H1 (cell line): ENCODE measurements around the gene NUDT3. TPM values are rescaled to one million over a fixed set of nuclear protein-coding genes. Genes with fewer than 3 reads are reported as not detected.

ENCODE experiments used
- CTCF ChIA-PET: fragments of 300-600 bp; sonication (Branson Sonifier 250); formaldehyde crosslinking; loops from one replicate; lab custom pipeline; 2021; ENCODE audit not compliant: partially characterized antibody; lab: Charles Lee
- POLR2A ChIA-PET: fragments of 300-600 bp; sonication (Branson Sonifier 250); formaldehyde crosslinking; loops from one replicate; lab custom pipeline; 2021; ENCODE audit warnings: inconsistent platforms; ENCODE audit not compliant: partially characterized antibody; lab: Charles Lee
- DNase-seq, 2 experiments: peaks; one replicate each; pipeline versions ENCODE4 v3.0.0 to v3.0.0-alpha.2; 2010 to 2022; ENCODE audit warnings: low spot score in 2 of 2, low read depth in 1 of 2, mixed read lengths in 1 of 2
- FAIRE-seq: peaks from 2 replicates; lab custom pipeline; 2011; peaks lifted over from hg19 to GRCh38; lab: Jason Lieb, UNC
- H2AFZ ChIP-seq: 2 replicates; pipeline ENCODE4 v1.8.1; 2012; ENCODE audit warnings: low read length, inconsistent platforms
- H2AK5ac ChIP-seq: 2 replicates; pipeline ENCODE4 v1.6.1; 2013; ENCODE audit warnings: low read depth, low read length
- H2BK120ac ChIP-seq: replicated peaks from 2 replicates; pipeline ENCODE3; 2013; ENCODE audit warnings: low read depth, low read length, inconsistent platforms
- H2BK12ac ChIP-seq: 2 replicates; pipeline ENCODE4 v1.6.1; 2013; ENCODE audit warnings: low read depth, low read length
- H2BK15ac ChIP-seq: 2 replicates; pipeline ENCODE4 v1.6.1; 2013; ENCODE audit warnings: low read length
- H2BK20ac ChIP-seq: 2 replicates; pipeline ENCODE4 v1.6.1; 2013; ENCODE audit warnings: low read length
- H2BK5ac ChIP-seq: 2 replicates; pipeline ENCODE4 v1.6.1; 2013; ENCODE audit warnings: low read depth, low read length
- H3K14ac ChIP-seq: 2 replicates; pipeline ENCODE4 v1.6.1; 2013; ENCODE audit warnings: inconsistent platforms; ENCODE audit not compliant: insufficient read length
- H3K18ac ChIP-seq: 2 replicates; pipeline ENCODE4 v1.6.1; 2013; ENCODE audit warnings: low read length; ENCODE audit errors: extremely low read depth
- H3K23ac ChIP-seq: 2 replicates; pipeline ENCODE4 v1.6.1; 2013; ENCODE audit warnings: inconsistent platforms; ENCODE audit not compliant: insufficient read length
- H3K23me2 ChIP-seq: 2 replicates; pipeline ENCODE4 v1.6.1; 2013; ENCODE audit warnings: low read depth, low read length
- H3K27ac ChIP-seq: 2 replicates; pipeline ENCODE4 v1.6.1; 2011; ENCODE audit warnings: low read depth, low read length, inconsistent platforms
- H3K27me3 ChIP-seq, 4 experiments: replicated peaks in 1 of 4; 1 replicate in 1 of 4; 2 replicates in 3 of 4; pipeline versions ENCODE4 v1.6.1 to v1.8.1; 2011 to 2013; ENCODE audit warnings: low read length in 3 of 4, mild to moderate bottlenecking in 3 of 4, inconsistent platforms in 2 of 4, mixed read lengths in 2 of 4, moderate library complexity in 1 of 4; ENCODE audit not compliant: control insufficient read depth in 3 of 4, insufficient read depth in 3 of 4; ENCODE audit errors: extremely low read depth in 1 of 4
- H3K36me3 ChIP-seq, 4 experiments: 2 replicates each; pipeline versions ENCODE4 v1.6.1 to v1.8.1; 2011 to 2013; ENCODE audit warnings: mild to moderate bottlenecking in 4 of 4, low read length in 3 of 4, moderate library complexity in 2 of 4, control low read depth in 1 of 4, inconsistent platforms in 1 of 4; ENCODE audit not compliant: insufficient read depth in 4 of 4, control insufficient read depth in 2 of 4
- H3K4ac ChIP-seq: replicated peaks from 2 replicates; pipeline ENCODE3; 2013; ENCODE audit warnings: low read length, low read depth, mixed read lengths, inconsistent platforms; ENCODE audit not compliant: insufficient read length
- H3K4me1 ChIP-seq, 4 experiments: replicated peaks in 1 of 4; 1 replicate in 1 of 4; 2 replicates in 3 of 4; pipeline versions ENCODE4 v1.6.1 to v1.8.1; 2011 to 2013; ENCODE audit warnings: low read length in 3 of 4, inconsistent platforms in 2 of 4, mixed read lengths in 1 of 4; ENCODE audit not compliant: insufficient read depth in 4 of 4, control insufficient read depth in 3 of 4
- H3K4me2 ChIP-seq, 2 experiments: 2 replicates each; pipeline versions ENCODE4 v1.6.1 to v1.8.1; 2011 to 2013; ENCODE audit warnings: low read depth in 2 of 2, low read length in 2 of 2, control low read depth in 1 of 2, inconsistent platforms in 1 of 2, mild to moderate bottlenecking in 1 of 2; ENCODE audit not compliant: insufficient read depth in 1 of 2
- H3K4me3 ChIP-seq, 4 experiments: fragments of 200-600, 300-600 bp in 1 of 4; sonication (generic), shearing (Covaris generic), sonication (Bioruptor Twin) in 1 of 4; 2 replicates each; pipeline versions ENCODE4 v1.5.1 to v1.8.1; 2011 to 2016; ENCODE audit warnings: low read length in 4 of 4, low read depth in 3 of 4, control low read depth in 2 of 4, inconsistent platforms in 2 of 4, mild to moderate bottlenecking in 2 of 4, mixed read lengths in 1 of 4, moderate library complexity in 1 of 4; ENCODE audit not compliant: insufficient read depth in 2 of 4; ENCODE audit errors: extremely low read depth in 1 of 4
- H3K56ac ChIP-seq: replicated peaks from 2 replicates; pipeline ENCODE3; 2013; ENCODE audit warnings: low read depth, mild to moderate bottlenecking, mixed read lengths, low read length, inconsistent platforms; ENCODE audit not compliant: insufficient read length
- H3K79me1 ChIP-seq: 2 replicates; pipeline ENCODE4 v1.6.1; 2013; ENCODE audit warnings: low read depth, low read length, control low read depth
- H3K79me2 ChIP-seq, 2 experiments: 2 replicates each; pipeline versions ENCODE4 v1.6.1 to v1.8.1; 2012 to 2013; ENCODE audit warnings: low read length in 2 of 2, mild to moderate bottlenecking in 2 of 2, inconsistent platforms in 1 of 2; ENCODE audit not compliant: insufficient read depth in 2 of 2, control insufficient read depth in 1 of 2
- H3K9ac ChIP-seq, 4 experiments: replicated peaks in 1 of 4; 1 replicate in 1 of 4; 2 replicates in 3 of 4; pipeline versions ENCODE4 v1.6.1 to v1.8.1; 2011 to 2013; ENCODE audit warnings: low read depth in 3 of 4, low read length in 3 of 4, control low read depth in 2 of 4, mild to moderate bottlenecking in 2 of 4, moderate library complexity in 2 of 4, inconsistent platforms in 1 of 4; ENCODE audit errors: extremely low read depth in 1 of 4
- H3K9me3 ChIP-seq, 2 experiments: 2 replicates each; pipeline versions ENCODE4 v1.6.1 to v1.8.1; 2012 to 2013; ENCODE audit warnings: mild to moderate bottlenecking in 2 of 2, moderate library complexity in 2 of 2, control low read depth in 1 of 2, inconsistent platforms in 1 of 2, low read depth in 1 of 2, low read length in 1 of 2, mixed read lengths in 1 of 2; ENCODE audit not compliant: insufficient read depth in 2 of 2
- H4K20me1 ChIP-seq, 2 experiments: replicated peaks in 1 of 2; 2 replicates each; pipeline versions ENCODE3 to v1.8.1; 2011 to 2013; ENCODE audit warnings: inconsistent platforms in 2 of 2, low read length in 2 of 2, mild to moderate bottlenecking in 1 of 2; ENCODE audit not compliant: insufficient read depth in 2 of 2, control insufficient read depth in 1 of 2
- H4K5ac ChIP-seq: 2 replicates; pipeline ENCODE4 v1.6.1; 2013; ENCODE audit warnings: low read length, low read depth, mixed read lengths, inconsistent platforms; ENCODE audit not compliant: insufficient read length
- H4K8ac ChIP-seq: 2 replicates; pipeline ENCODE4 v1.8.0; 2013; ENCODE audit warnings: mild to moderate bottlenecking, moderate library complexity, low read length, inconsistent platforms; ENCODE audit not compliant: insufficient read depth; ENCODE audit errors: extremely low read depth
- H4K91ac ChIP-seq: replicated peaks from 2 replicates; pipeline ENCODE3; 2013; ENCODE audit warnings: low read length, mixed read lengths, inconsistent platforms; ENCODE audit not compliant: insufficient read length
- ASH2L ChIP-seq: fragments of 200-600, 300-600 bp; sonication (generic); IDR thresholded peaks from one replicate; pipeline ENCODE4 v1.7.1; 2017; ENCODE audit warnings: low read length
- ATF2 ChIP-seq: IDR thresholded peaks from 2 replicates; pipeline ENCODE4 v1.6.1; 2012; ENCODE audit warnings: low read length, inconsistent platforms
- CHD2 ChIP-seq: IDR thresholded peaks from 2 replicates; pipeline ENCODE4 v1.6.1; 2012; ENCODE audit warnings: low read length, improper control_type of control experiment
- EGR1 ChIP-seq: IDR thresholded peaks from 2 replicates; pipeline ENCODE4 v1.6.1; 2011; ENCODE audit warnings: low read depth, low read length, borderline replicate concordance
- FOSL1 ChIP-seq: IDR thresholded peaks from 2 replicates; pipeline ENCODE4 v1.6.1; 2011; ENCODE audit warnings: mild to moderate bottlenecking, low read depth, low read length, moderate library complexity; ENCODE audit not compliant: insufficient read depth
- KDM4A ChIP-seq: IDR thresholded peaks from one replicate; pipeline ENCODE4 v1.7.1; 2012; ENCODE audit warnings: low read depth, mild to moderate bottlenecking, moderate library complexity, low read length, inconsistent platforms; ENCODE audit not compliant: severe bottlenecking
- NANOG ChIP-seq: IDR thresholded peaks from 2 replicates; pipeline ENCODE4 v1.6.1; 2011; ENCODE audit warnings: low read length, low read depth, mild to moderate bottlenecking, inconsistent platforms; ENCODE audit not compliant: insufficient read depth, poor library complexity, severe bottlenecking
- NRF1 ChIP-seq: IDR thresholded peaks from 2 replicates; pipeline ENCODE4 v1.6.1; 2011; ENCODE audit warnings: mild to moderate bottlenecking, low read depth, low read length, improper control_type of control experiment
- POLR2A ChIP-seq, 2 experiments: IDR thresholded peaks; 1 replicate in 1 of 2; 2 replicates in 1 of 2; pipeline ENCODE4 v1.6.1; 2011; ENCODE audit warnings: low read depth in 2 of 2, low read length in 2 of 2, mild to moderate bottlenecking in 2 of 2; ENCODE audit errors: control extremely low read depth in 1 of 2
- RAD21 ChIP-seq, 2 experiments: IDR thresholded peaks in 1 of 2; conservative IDR thresholded peaks in 1 of 2; 2 replicates each; pipeline ENCODE4 v1.6.1; 2011; ENCODE audit warnings: low read depth in 2 of 2, low read length in 2 of 2, improper control_type of control experiment in 1 of 2, inconsistent platforms in 1 of 2, mild to moderate bottlenecking in 1 of 2, moderate library complexity in 1 of 2
- SUZ12 ChIP-seq: fragments of 200-600 bp; sonication (generic); IDR thresholded peaks from 2 replicates; pipeline ENCODE4 v1.6.1; 2012; ENCODE audit warnings: mild to moderate bottlenecking, inconsistent platforms, low read length, moderate library complexity, mixed read lengths
- TCF12 ChIP-seq: IDR thresholded peaks from 2 replicates; pipeline ENCODE4 v1.6.1; 2011; ENCODE audit warnings: low read depth, mild to moderate bottlenecking, low read length
- YY1 ChIP-seq: IDR thresholded peaks from 2 replicates; pipeline ENCODE4 v1.6.1; 2011; ENCODE audit warnings: low read depth, mild to moderate bottlenecking, low read length
- WGBS, 2 experiments: shearing (Covaris generic) in 1 of 2; methylation state at CpG; one replicate each; pipeline versions ENCODE4 v1.1.6 to v1.1.7; 2013 to 2015; ENCODE audit warnings: low lambda C conversion rate in 2 of 2, mixed read lengths in 2 of 2, inconsistent platforms in 1 of 2, low coverage in 1 of 2, missing lambda C conversion rate in 1 of 2; ENCODE audit not compliant: insufficient replicate concordance in 2 of 2, insufficient coverage in 1 of 2, insufficient read length in 1 of 2; ENCODE audit errors: extremely low coverage in 1 of 2, missing lambda C conversion rate in 1 of 2; 5-methylcytosine and 5-hydroxymethylcytosine counted together
- polyA plus RNA-seq, 7 experiments: library from polyadenylated mRNA; depleted of rRNA in 3 of 7; stranded (reverse) in 5 of 7; unstranded in 2 of 7; fragments of >200 nt in 5 of 7; fragments of 200-250 nt in 2 of 7; gene quantifications; 1 replicate in 5 of 7; 2 replicates in 1 of 7; 4 replicates in 1 of 7; pipeline versions ENCODE4 v1.2.1 to v1.2.3, GENCODE V29; 2011 to 2013; ENCODE audit warnings: missing spikeins in 2 of 7, mixed read lengths in 2 of 7
- total RNA-seq: library from RNA; stranded (reverse); fragmentation: NEBNext Ultra II Directional; extraction: Animal tissue kit (Norgen Biotek cat#: 25700); gene quantifications from 2 replicates; pipeline ENCODE4 v1.2.1, GENCODE V29; 2021

Gene NUDT3
- total and polyA plus RNA-seq, 2 of the 8 experiments (the other 6 are each of a cell fraction or from before 2014, with no cell fraction given) = 14.1 to 36.9 TPM

DNA sequence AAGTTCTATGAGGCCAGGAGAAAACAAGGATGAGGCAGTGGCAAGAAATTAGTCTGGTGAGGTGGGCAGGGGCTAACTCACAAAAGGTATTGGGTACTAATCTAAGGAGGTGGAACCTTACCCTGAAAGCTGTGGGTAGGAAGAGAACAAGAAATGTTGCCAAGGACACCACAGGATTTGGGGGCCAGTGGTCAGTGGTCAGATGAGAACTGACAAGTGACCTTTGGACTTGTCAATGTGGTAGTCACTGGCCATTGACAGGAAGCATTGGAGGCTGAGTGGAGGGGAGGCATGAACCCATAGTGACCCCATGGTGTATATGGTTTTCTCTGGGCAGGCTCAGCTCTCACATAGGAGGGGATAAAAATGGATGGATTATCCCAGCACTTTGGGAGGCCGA, 118.3 kb downstream of the NUDT3 start:
- Histone ChIP-seq H3K36me3 (no peaks in the 10 kb centered on the region), H2BK12ac (no peak overlapping the region), H3K4me2 (no peak overlapping the region), H3K23ac (no peak overlapping the region), H2BK5ac (no peak overlapping the region), H2BK20ac (no peak overlapping the region), H2AK5ac (no peak overlapping the region), H3K27ac (no peak overlapping the region), H4K8ac (no peak overlapping the region), H3K9ac (no peak overlapping the region), H4K20me1 (no peaks in the 10 kb centered on the region), H3K4ac (no peak overlapping the region), H3K23me2 (no peaks in the 10 kb centered on the region), H3K27me3 (no peaks in the 10 kb centered on the region), H3K79me2 (no peaks in the 10 kb centered on the region), H2BK120ac (no peak overlapping the region), H3K4me3 (no peak overlapping the region), H2AFZ (no peak overlapping the region), H3K79me1 (no peaks in the 10 kb centered on the region), H3K18ac (no peak overlapping the region), H2BK15ac (no peak overlapping the region), H3K14ac (no peak overlapping the region), H4K91ac (no peak overlapping the region), H3K4me1 (no peaks in the 10 kb centered on the region), H4K5ac (no peak overlapping the region), H3K9me3 (no peaks in the 10 kb centered on the region), H3K56ac (no peak overlapping the region)
- POLR2A ChIA-PET = no interaction called here
- DNase-seq (no peak), FAIRE-seq (no peak)
- TF ChIP-seq NANOG (no peak), EGR1 (no peak), FOSL1 (no peak), RAD21 (IDR thresholded peaks at IDR 0.05 in 1 of 2, conservative IDR thresholded peaks at IDR 0.05 in 1 of 2; ENCODE audit: low read depth in 2 of 2, low read length in 2 of 2) (no peak), SUZ12 (no peak), TCF12 (no peak), ATF2 (no peak), NRF1 (no peak), CHD2 (no peak), POLR2A (IDR thresholded peaks at IDR 0.05; ENCODE audit: control extremely low read depth in 1 of 2, low read depth in 2 of 2, low read length in 2 of 2) (no peak), ASH2L (no peak), YY1 (no peak), KDM4A (no peak)
- CTCF ChIA-PET = interaction anchor here (0.7 to 1.1 kb wide), 3 partner anchors 21 to 111 kb away, joined by 3 to 5 read pairs (median 3); no protein-coding TSS in a partner anchor
- 85% methylated on average over 1 of the region's 1 CpG; no CpG with 5 or more reads in 1 of the 2 experiments for whole genome bisulfite sequencing, 2 experiments
